ENCODE data around the gene NEXN.
"Not testable (repeated sequence)": the region's sequence is repeated elsewhere in the genome, so short reads cannot be mapped to it uniquely, and the experiment has no call there.

NEXN gene

DNA sequence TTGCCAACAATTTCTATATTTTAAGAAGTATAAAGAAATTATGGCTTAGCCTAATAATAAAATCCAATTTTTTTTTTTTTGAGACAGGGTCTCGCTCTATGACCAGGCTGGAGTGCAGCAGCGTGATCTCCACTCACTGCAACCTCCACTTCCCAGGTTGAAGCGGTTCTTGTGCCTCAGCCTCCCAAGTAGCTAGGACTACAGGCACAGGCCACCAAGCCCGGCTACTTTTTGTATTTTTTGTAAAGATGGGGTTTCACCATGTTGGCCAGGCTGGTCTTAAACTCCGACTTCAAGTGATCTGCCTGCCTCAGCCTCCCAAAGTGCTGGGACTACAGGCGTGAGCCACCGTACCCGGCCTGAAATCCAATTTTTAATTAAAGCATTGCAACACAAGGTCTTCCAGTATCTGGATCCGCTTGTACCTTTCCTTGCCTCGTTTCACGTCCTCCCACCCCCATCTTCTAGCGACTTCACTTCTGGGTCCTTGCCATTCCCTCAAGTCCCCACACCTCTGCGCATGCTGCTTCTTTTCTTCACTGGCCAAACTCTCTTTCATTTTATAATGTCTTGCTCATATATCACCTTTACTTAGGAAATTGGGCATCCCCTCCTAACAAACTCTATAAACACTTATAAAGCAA lies 88.1 kb downstream of the NEXN start:
- Histone ChIP-seq H3K27me3 (replicated peaks) (no peaks in the 10 kb centered on the region), H3K36me3 (replicated peaks) (peaks cover 5% of the 10 kb centered on the region), H3K4me3 (ENCODE audit: low read depth, low read length) (peak overlapping the region; percentile 66), H3K27ac (no peak overlapping the region)
- DNase-seq, result no peak
- TF ChIP-seq, protein P1, sequence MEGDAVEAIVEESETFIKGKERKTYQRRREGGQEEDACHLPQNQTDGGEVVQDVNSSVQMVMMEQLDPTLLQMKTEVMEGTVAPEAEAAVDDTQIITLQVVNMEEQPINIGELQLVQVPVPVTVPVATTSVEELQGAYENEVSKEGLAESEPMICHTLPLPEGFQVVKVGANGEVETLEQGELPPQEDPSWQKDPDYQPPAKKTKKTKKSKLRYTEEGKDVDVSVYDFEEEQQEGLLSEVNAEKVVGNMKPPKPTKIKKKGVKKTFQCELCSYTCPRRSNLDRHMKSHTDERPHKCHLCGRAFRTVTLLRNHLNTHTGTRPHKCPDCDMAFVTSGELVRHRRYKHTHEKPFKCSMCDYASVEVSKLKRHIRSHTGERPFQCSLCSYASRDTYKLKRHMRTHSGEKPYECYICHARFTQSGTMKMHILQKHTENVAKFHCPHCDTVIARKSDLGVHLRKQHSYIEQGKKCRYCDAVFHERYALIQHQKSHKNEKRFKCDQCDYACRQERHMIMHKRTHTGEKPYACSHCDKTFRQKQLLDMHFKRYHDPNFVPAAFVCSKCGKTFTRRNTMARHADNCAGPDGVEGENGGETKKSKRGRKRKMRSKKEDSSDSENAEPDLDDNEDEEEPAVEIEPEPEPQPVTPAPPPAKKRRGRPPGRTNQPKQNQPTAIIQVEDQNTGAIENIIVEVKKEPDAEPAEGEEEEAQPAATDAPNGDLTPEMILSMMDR (IDR thresholded peaks at IDR 0.05; ENCODE audit: low read depth, low read length, missing control alignments), result no peak
- in situ Hi-C loops (cut with HindIII; ENCODE audit: low pct_ligation_motif_present, low sequenced_read_pairs), result no loop called here

DNA sequence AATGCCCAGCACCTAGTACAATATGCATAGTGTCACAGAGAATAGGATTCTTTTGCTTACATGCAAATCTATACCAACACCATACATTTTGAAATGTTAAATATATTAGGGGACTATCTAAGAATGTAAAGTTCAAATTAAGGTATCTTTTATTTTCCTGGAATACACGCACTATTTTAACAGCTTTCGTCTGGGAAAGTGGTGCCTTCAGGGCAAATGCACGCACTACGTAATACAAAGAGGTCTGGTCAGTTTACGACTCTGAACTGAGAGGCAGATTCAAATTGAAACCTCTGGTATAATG lies 89.5 kb downstream of the NEXN start:
- TF ChIP-seq, protein P1 (IDR thresholded peaks at IDR 0.05; ENCODE audit: low read depth, low read length, missing control alignments), result no peak
- Histone ChIP-seq H3K4me3 (ENCODE audit: low read depth, low read length) (peak overlapping the region; percentile 66), H3K27me3 (replicated peaks) (no peaks in the 10 kb centered on the region), H3K27ac (peak overlapping the region; percentile 98), H3K36me3 (replicated peaks) (peaks cover 5% of the 10 kb centered on the region)
- in situ Hi-C loops (cut with HindIII; ENCODE audit: low pct_ligation_motif_present, low sequenced_read_pairs), result no loop called here
- no peak for DNase-seq

DNA sequence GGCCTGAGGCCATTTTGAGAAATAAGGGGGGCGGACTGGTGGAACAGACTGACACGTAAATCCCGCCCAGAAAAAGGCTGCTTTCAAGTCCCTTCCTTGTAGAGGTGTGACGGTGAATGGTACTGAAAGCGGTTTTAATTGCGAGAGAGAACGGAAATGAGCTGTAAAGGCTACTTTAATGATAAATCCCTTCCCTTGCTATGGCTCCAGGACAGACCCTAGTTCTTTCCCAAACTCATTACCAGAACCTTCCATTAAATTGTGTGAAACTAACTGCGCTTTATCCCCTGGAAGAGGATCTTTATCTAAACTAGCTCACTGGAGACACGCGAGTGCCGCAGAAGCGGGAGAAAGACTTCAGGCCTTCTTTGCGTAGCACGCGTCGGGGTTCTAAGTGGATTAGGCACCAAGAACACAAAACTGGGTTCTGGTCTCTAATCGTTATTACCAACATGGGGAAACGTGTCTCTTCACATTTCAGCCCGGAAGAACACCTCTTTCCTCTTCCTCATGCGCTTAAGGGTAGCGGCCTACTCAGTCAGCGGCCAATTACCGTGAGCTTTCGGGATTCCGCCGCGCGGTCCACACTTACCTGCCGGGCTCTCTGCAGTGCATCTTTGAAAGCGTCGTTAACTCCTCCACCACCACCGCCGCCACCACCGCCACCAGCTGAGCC lies 90.0 kb downstream of the NEXN start:
- peak overlapping the region; percentile 98 for H3K27ac ChIP-seq
- in situ Hi-C loops (cut with HindIII; ENCODE audit: low pct_ligation_motif_present, low sequenced_read_pairs), result no loop called here
- peak; percentile 89 for DNase-seq
- H3K36me3 ChIP-seq (replicated peaks), result peaks cover 5% of the 10 kb centered on the region
- H3K27me3 ChIP-seq (replicated peaks), result no peaks in the 10 kb centered on the region
- H3K4me3 ChIP-seq (ENCODE audit: low read depth, low read length), result peak overlapping the region; percentile 66
- TF ChIP-seq, protein P1 (IDR thresholded peaks at IDR 0.05; ENCODE audit: low read depth, low read length, missing control alignments), result no peak

DNA sequence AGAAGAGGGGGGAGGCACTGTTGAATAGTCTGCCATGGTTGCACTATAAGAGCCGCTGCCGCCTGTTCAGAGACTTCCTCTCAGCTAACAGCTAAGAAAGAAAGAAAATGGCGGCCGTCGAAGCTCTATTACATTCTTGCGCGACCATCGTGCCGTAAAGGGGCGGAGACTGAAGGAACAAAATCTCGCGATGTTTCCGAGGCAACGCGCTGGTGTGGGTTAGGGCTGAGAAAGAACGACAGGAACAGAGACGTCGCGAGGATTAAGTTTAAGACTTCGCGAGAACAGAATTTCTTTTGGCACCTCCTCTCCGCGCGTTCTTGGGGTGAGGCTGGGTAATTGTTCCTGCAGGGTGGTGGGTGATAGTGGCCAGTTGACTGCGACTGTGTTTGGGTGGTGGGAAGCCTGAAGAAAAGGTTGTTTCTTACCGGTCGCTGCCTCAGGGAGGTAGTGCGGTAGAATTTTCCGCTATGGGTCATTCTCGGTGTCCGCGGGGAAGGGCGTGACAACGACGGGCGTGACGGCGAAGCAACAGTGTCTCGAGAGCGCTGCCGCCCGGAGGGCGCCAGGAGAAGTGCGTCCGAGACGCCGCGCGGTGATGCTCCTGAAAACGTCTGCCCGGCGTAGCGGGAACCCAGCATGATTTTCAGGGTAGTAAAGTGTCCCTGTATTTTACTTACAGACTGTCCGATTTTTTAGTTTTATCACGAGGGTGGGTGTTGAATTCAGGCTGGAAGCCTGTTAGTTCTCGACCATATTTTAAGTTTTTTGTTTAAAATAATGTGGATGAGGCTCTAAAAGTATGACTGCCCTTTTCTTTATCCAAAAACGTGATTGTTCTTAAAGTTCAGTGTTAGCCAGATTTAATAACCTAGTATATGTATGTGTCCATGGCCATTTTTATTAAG lies 90.8 kb downstream of the NEXN start, which contains the start of gene FUBP1:
Gene FUBP1, minus strand, starts transcription at position 104 of the 908 bp plus-strand sequence. Its CDS starts 68 bp downstream, at position 36.
- Histone ChIP-seq H3K27me3 (replicated peaks) (no peaks in the 10 kb centered on the region), H3K4me3 (ENCODE audit: low read depth, low read length) (peak within 1 kb of the TSS; percentile 66), H3K36me3 (replicated peaks) (peaks cover 5% of the 10 kb centered on the region), H3K27ac (peak within 1 kb of the TSS; percentile 98)
- peak; percentile 98 for DNase-seq
- TF ChIP-seq, protein P1 (IDR thresholded peaks at IDR 0.05; ENCODE audit: low read depth, low read length, missing control alignments), result peak; percentile 86
- in situ Hi-C loops (cut with HindIII; ENCODE audit: low pct_ligation_motif_present, low sequenced_read_pairs), result no loop called here

DNA sequence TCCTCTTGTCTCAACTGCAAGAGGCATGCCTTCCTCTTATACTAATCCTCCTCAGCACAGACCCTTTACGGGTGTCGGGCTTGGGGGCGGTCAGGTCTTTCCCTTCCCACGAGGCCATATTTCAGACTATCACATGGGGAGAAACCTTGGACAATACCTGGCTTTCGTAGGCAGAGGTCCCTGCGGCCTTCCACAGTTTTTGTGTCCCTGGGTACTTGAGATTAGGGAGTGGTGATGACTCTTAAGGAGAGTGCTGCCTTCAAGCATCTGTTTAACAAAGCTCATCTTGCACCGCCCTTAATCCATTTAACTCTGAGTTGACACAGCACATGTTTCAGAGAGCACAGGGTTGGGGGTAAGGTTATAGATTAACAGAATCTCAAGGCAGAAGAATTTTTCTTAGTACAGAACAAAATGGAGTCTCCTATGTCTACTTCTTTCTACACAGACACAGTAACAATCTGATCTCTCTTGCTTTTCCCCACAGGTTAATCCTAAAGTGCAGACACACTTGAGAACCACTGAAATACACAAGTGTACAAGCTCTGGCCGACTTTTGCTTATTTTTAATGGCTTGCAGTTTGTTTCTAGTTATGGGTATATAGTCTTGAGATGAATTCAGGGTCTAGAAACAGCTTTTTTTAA lies 95.0 kb downstream of the NEXN start:
- H3K4me3 ChIP-seq (ENCODE audit: low read depth, low read length); in situ Hi-C loops (cut with HindIII; ENCODE audit: low pct_ligation_motif_present, low sequenced_read_pairs); H3K27ac ChIP-seq; H3K36me3 ChIP-seq (replicated peaks); DNase-seq; H3K27me3 ChIP-seq (replicated peaks): not testable (repeated sequence)

DNA sequence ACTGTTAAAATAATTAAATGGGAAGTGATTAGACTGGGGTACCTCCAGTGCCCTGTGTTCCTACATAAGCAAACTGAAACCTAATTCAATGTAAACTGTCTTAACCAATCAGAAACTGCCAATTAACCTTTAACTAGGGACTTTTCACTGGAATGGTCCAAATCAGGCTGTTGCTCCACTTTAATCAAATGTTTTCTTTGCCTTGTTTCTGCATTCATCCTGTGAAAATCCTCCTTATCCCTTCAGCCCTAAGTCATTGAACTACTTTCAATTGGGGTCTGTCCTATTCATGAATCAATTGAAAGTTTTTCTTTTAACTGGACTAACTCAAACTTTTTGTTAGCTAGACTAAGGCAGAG lies 95.6 kb downstream of the NEXN start:
- in situ Hi-C loops (cut with HindIII; ENCODE audit: low pct_ligation_motif_present, low sequenced_read_pairs), result no loop called here
- Histone ChIP-seq H3K27ac (no peak overlapping the region), H3K4me3 (ENCODE audit: low read depth, low read length) (no peak overlapping the region), H3K36me3 (replicated peaks) (no peaks in the 10 kb centered on the region), H3K27me3 (replicated peaks) (no peaks in the 10 kb centered on the region)
- TF ChIP-seq, protein P1 (IDR thresholded peaks at IDR 0.05; ENCODE audit: low read depth, low read length, missing control alignments), result no peak
- no peak for DNase-seq

Data from brain microvascular endothelial cell (primary cell).